OCI-LY1 (cell line): ENCODE data around the gene SIVA1.

Experiments used
- H2AFZ ChIP-seq: fragments of 200-600 bp; sonication (generic), shearing (Covaris generic); 2 replicates; pipeline ENCODE4 v1.6.0; 2014; ENCODE audit warnings: antibody characterized with exemption, mild to moderate bottlenecking, low read length
- H3F3A ChIP-seq: fragments of 200-600 bp; sonication (generic), shearing (Covaris generic); 2 replicates; pipeline ENCODE4 v1.6.0; 2014; ENCODE audit warnings: mild to moderate bottlenecking, antibody characterized with exemption, low read length, moderate library complexity; ENCODE audit not compliant: insufficient read depth
- H3K27ac ChIP-seq: fragments of 200-600 bp; sonication (generic); 2 replicates; pipeline ENCODE4 v1.5.1; 2014; ENCODE audit warnings: low read length, mixed run types, mild to moderate bottlenecking, low read depth; ENCODE audit not compliant: poor library complexity, severe bottlenecking
- H3K27me3 ChIP-seq: fragments of 200-600 bp; sonication (generic); 2 replicates; pipeline ENCODE4 v1.6.0; 2014; ENCODE audit warnings: antibody characterized with exemption, mild to moderate bottlenecking, low read length, moderate library complexity; ENCODE audit not compliant: insufficient read depth
- H3K36me3 ChIP-seq: fragments of 200-600 bp; sonication (generic); 2 replicates; pipeline ENCODE4 v1.6.1; 2014; ENCODE audit warnings: mild to moderate bottlenecking, antibody characterized with exemption, low read length, moderate library complexity, mixed read lengths; ENCODE audit not compliant: insufficient read depth
- H3K4me1 ChIP-seq: fragments of 200-600 bp; sonication (generic); 2 replicates; pipeline ENCODE4 v1.5.1; 2014; ENCODE audit warnings: mild to moderate bottlenecking, low read length, moderate library complexity; ENCODE audit not compliant: insufficient read depth, severe bottlenecking
- H3K4me2 ChIP-seq: fragments of 200-600 bp; sonication (generic), shearing (Covaris generic); 2 replicates; pipeline ENCODE4 v1.6.1; 2014; ENCODE audit warnings: low read length
- H3K4me3 ChIP-seq: fragments of 200-600 bp; sonication (generic); 2 replicates; pipeline ENCODE4 v1.5.1; 2014; ENCODE audit warnings: low read length, low read depth, mild to moderate bottlenecking, mixed read lengths; ENCODE audit not compliant: poor library complexity, severe bottlenecking
- H3K79me2 ChIP-seq: fragments of 200-600 bp; shearing (Covaris generic); 2 replicates; pipeline ENCODE4 v1.6.1; 2016; ENCODE audit warnings: mixed run types, low read length, mixed read lengths; ENCODE audit not compliant: insufficient read depth
- H3K9ac ChIP-seq: fragments of 200-600 bp; sonication (generic), shearing (Covaris generic); 2 replicates; pipeline ENCODE4 v1.6.1; 2014; ENCODE audit warnings: mild to moderate bottlenecking, low read length, mixed read lengths
- H3K9me2 ChIP-seq: fragments of 200-600 bp; sonication (generic), shearing (Covaris generic); 2 replicates; pipeline ENCODE4 v1.6.1; 2014; ENCODE audit warnings: low read depth, mild to moderate bottlenecking, low read length, mixed read lengths
- H3K9me3 ChIP-seq: fragments of 200-600 bp; shearing (Covaris generic); 2 replicates; pipeline ENCODE4 v1.6.1; 2014; ENCODE audit warnings: low read length, mixed read lengths
- H4K20me1 ChIP-seq: fragments of 200-600 bp; sonication (generic), shearing (Covaris generic); 2 replicates; pipeline ENCODE4 v1.6.0; 2016; ENCODE audit warnings: mild to moderate bottlenecking, low read length; ENCODE audit not compliant: insufficient read depth
- CTCF ChIP-seq: fragments of 200-600 bp; sonication (generic), shearing (Covaris generic); IDR thresholded peaks from 2 replicates; pipeline ENCODE4 v1.5.1; 2017; ENCODE audit warnings: mild to moderate bottlenecking, antibody characterized with exemption, low read length, moderate library complexity, mixed read lengths
- EZH2 ChIP-seq: fragments of 200-600 bp; sonication (generic), shearing (Covaris generic); IDR thresholded peaks from 2 replicates; pipeline ENCODE4 v1.8.0; 2017; ENCODE audit warnings: borderline replicate concordance, mixed run types, mild to moderate bottlenecking, antibody characterized with exemption, low read length, moderate library complexity, mixed read lengths

SIVA1 gene

GRCh38 chr14:104734601-104734990 lies 18.4 kb upstream of the SIVA1 start:
- no peaks in the 10 kb centered on the region for H4K20me1 ChIP-seq
- no peaks in the 10 kb centered on the region for H3K9me3 ChIP-seq
- H3K9ac ChIP-seq, result no peak overlapping the region
- no peaks in the 10 kb centered on the region for H3K79me2 ChIP-seq
- peaks cover 23% of the 10 kb centered on the region; the same call in 1 of the 2 replicates for H3K27me3 ChIP-seq
- no peak overlapping the region for H3K4me2 ChIP-seq
- no peaks in the 10 kb centered on the region for H3K9me2 ChIP-seq
- TF ChIP-seq EZH2, result no peak
- TF ChIP-seq CTCF, result no peak
- no peak overlapping the region for H3K4me3 ChIP-seq
- no peaks in the 10 kb centered on the region for H3F3A ChIP-seq
- H2AFZ ChIP-seq, result no peak overlapping the region
- H3K4me1 ChIP-seq, result no peaks in the 10 kb centered on the region
- no peak overlapping the region for H3K27ac ChIP-seq
- no peaks in the 10 kb centered on the region for H3K36me3 ChIP-seq

GRCh38 chr14:104734991-104735779 lies 17.8 kb upstream of the SIVA1 start:
- TF ChIP-seq CTCF (no peak), EZH2 (no peak)
- H3K9me2 ChIP-seq, result no peaks in the 10 kb centered on the region
- H3K9ac ChIP-seq, result no peak overlapping the region
- H3K27ac ChIP-seq, result no peak overlapping the region
- H3K4me2 ChIP-seq, result no peak overlapping the region
- no peak overlapping the region for H3K4me3 ChIP-seq
- H3K9me3 ChIP-seq, result no peaks in the 10 kb centered on the region
- no peaks in the 10 kb centered on the region for H3K36me3 ChIP-seq
- H2AFZ ChIP-seq, result no peak overlapping the region
- H4K20me1 ChIP-seq, result no peaks in the 10 kb centered on the region
- H3K79me2 ChIP-seq, result no peaks in the 10 kb centered on the region
- H3K4me1 ChIP-seq, result no peaks in the 10 kb centered on the region
- no peaks in the 10 kb centered on the region for H3F3A ChIP-seq
- peaks cover 23% of the 10 kb centered on the region; the same call in 1 of the 2 replicates for H3K27me3 ChIP-seq

GRCh38 chr14:104735830-104736642 lies 16.9 kb upstream of the SIVA1 start:
- no peak overlapping the region for H2AFZ ChIP-seq
- no peak overlapping the region for H3K27ac ChIP-seq
- H3K36me3 ChIP-seq, result no peaks in the 10 kb centered on the region
- H3K4me2 ChIP-seq, result no peak overlapping the region
- TF ChIP-seq CTCF, result no peak
- no peak for TF ChIP-seq EZH2
- H3K79me2 ChIP-seq, result no peaks in the 10 kb centered on the region
- H3K9ac ChIP-seq, result no peak overlapping the region
- H3F3A ChIP-seq, result no peaks in the 10 kb centered on the region
- no peaks in the 10 kb centered on the region for H3K9me3 ChIP-seq
- H3K27me3 ChIP-seq, result peaks cover 28% of the 10 kb centered on the region; the same call in 1 of the 2 replicates
- H3K4me1 ChIP-seq, result no peaks in the 10 kb centered on the region
- no peak overlapping the region for H3K4me3 ChIP-seq
- no peaks in the 10 kb centered on the region for H3K9me2 ChIP-seq
- no peaks in the 10 kb centered on the region for H4K20me1 ChIP-seq
